ENCODE data around the gene ERICH4. TPM values are rescaled to one million over a fixed set of nuclear protein-coding genes. Genes with fewer than 3 reads are reported as not detected.
A peak's percentile ranks its signal among the peaks of the same experiment; 100 is the strongest.
"Not testable (repeated sequence)": the region's sequence is repeated elsewhere in the genome, so short reads cannot be mapped to it uniquely, and the experiment has no call there.

ERICH4 gene
- total RNA-seq, 2 experiments from 2014 or later: not detected

DNA sequence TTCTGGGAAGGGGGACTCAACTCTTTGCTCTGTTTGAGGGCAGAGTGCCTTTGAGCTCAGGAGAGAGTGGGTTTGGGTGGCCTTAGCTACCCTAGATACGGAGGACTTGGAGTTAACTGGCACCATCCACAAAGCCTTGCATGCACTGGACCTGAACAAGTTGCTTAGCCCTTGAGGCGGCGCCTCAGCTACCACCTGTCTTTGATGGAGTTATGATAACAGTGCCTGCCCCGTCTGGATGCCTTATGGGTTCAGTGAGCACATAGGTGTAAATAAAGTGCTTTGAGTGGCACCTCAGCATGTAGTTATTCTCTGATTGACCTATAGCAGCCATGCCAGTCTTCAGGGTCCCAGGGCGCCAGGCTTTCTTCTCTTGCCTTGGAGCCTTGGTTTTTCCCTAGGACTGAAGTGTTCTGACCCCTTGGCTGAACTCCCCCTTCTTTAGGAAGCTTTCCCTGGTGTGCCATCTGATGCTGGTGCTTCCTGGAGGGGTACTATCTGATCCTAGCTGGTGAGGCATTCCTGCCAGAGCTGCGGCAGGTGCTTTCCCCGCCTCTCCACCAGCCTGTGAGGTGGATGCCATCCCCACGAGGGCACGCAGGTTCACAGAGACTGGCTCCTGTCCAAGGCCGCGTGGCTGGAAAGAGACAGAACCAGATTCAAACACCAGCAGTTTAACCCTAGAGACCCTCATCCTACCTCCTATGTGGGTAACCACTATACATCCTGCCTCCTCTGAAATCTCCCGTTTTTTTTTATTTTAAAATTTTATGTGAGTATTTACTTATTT is 39.6 kb upstream of the ERICH4 start:
- ChIA-PET POLR2A (no interaction called here), CTCF (interaction anchor here (0.8 to 1.6 kb wide), 2 partner anchors 228 to 350 kb away, joined by 3 to 6 read pairs; no protein-coding TSS in a partner anchor)
- no peak for ATAC-seq
- H3K4me1 Mint-ChIP-seq: peaks cover 20% of the 10 kb centered on the region
- H3K27ac Mint-ChIP-seq: no peak overlapping the region
- DNase-seq: no peak
- H3K9me3 Mint-ChIP-seq (ENCODE audit: low read depth): no peaks in the 10 kb centered on the region
- intact Hi-C loops (cut with DNase I, micrococcal nuclease): no loop called here
- H3K27me3 Mint-ChIP-seq: no peaks in the 10 kb centered on the region
- H3K36me3 Mint-ChIP-seq (ENCODE audit: low read depth): no peaks in the 10 kb centered on the region
- no peak overlapping the region for H3K4me3 Mint-ChIP-seq

- ATAC-seq (no peak), DNase-seq (no peak)
- H3K27me3 Mint-ChIP-seq: no peaks in the 10 kb centered on the region
- peaks cover 1% of the 10 kb centered on the region for H3K36me3 Mint-ChIP-seq (ENCODE audit: low read depth)
- intact Hi-C loops (cut with DNase I, micrococcal nuclease): no loop called here
- H3K4me3 Mint-ChIP-seq: no peak overlapping the region
- ChIA-PET CTCF (interaction anchor here (1.1 kb wide), 1 partner anchor 23 kb away, joined by 6 read pairs; no protein-coding TSS in a partner anchor), POLR2A (interaction anchor here (0.6 kb wide), 1 partner anchor 781 kb away, joined by 3 read pairs; no protein-coding TSS in a partner anchor)
- H3K4me1 Mint-ChIP-seq: peaks cover 15% of the 10 kb centered on the region
- H3K27ac Mint-ChIP-seq: no peak overlapping the region
- no peaks in the 10 kb centered on the region for H3K9me3 Mint-ChIP-seq (ENCODE audit: low read depth)
Observed at GRCh38 chr19:41405776-41406175, 37.2 kb upstream of the ERICH4 start.

GRCh38 chr19:41407271-41407670 is 35.7 kb upstream of the ERICH4 start:
- ChIA-PET CTCF (no interaction called here), POLR2A (no interaction called here)
- Mint-ChIP-seq H3K9me3 (ENCODE audit: low read depth) (no peaks in the 10 kb centered on the region), H3K4me3 (no peak overlapping the region), H3K4me1 (peaks cover 12% of the 10 kb centered on the region), H3K27ac (no peak overlapping the region), H3K27me3 (no peaks in the 10 kb centered on the region), H3K36me3 (ENCODE audit: low read depth) (peaks cover 1% of the 10 kb centered on the region)
- intact Hi-C loops (cut with DNase I, micrococcal nuclease): no loop called here
- DNase-seq: no peak
- no peak for ATAC-seq

GRCh38 chr19:41408256-41408655 is 34.7 kb upstream of the ERICH4 start:
- intact Hi-C loops (cut with DNase I, micrococcal nuclease): no loop called here
- H3K36me3 Mint-ChIP-seq (ENCODE audit: low read depth): peaks cover 1% of the 10 kb centered on the region
- ATAC-seq: no peak
- DNase-seq: no peak
- no peaks in the 10 kb centered on the region for H3K9me3 Mint-ChIP-seq (ENCODE audit: low read depth)
- ChIA-PET CTCF (interaction anchor here (2.1 kb wide), 1 partner anchor 42 kb away, joined by 5 read pairs; no protein-coding TSS in a partner anchor), POLR2A (interaction anchor here (0.6 kb wide), 1 partner anchor 158 kb away, joined by 3 read pairs; no protein-coding TSS in a partner anchor)
- no peak overlapping the region for H3K27ac Mint-ChIP-seq
- no peak overlapping the region for H3K4me3 Mint-ChIP-seq
- H3K4me1 Mint-ChIP-seq: peaks cover 12% of the 10 kb centered on the region
- H3K27me3 Mint-ChIP-seq: no peaks in the 10 kb centered on the region

DNA sequence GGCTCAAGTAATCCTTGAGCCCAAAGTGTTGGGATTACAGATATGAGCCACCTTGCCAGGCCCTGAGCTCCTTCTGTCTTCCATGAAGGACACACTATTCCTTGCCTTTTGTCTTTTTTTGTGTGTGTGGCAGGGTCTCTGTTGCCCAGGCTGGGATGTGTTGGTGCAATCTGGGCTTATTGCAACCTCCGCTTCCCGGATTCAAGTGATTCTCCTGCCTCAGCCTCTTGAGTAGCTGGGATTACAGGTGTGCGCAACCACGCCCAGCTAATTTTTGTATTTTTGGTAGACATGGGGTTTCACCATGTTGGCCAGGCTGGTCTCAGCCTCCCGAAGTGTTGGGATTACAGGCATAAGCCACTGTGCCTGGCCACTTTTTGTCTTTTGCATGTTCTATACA is 34.1 kb upstream of the ERICH4 start:
- DNase-seq; H3K4me1 Mint-ChIP-seq; H3K9me3 Mint-ChIP-seq (ENCODE audit: low read depth); H3K27ac Mint-ChIP-seq; H3K4me3 Mint-ChIP-seq; intact Hi-C loops (cut with DNase I, micrococcal nuclease); H3K36me3 Mint-ChIP-seq (ENCODE audit: low read depth); ATAC-seq; H3K27me3 Mint-ChIP-seq; POLR2A ChIA-PET: not testable (repeated sequence)
- CTCF ChIA-PET: interaction anchor here (2.1 kb wide), 1 partner anchor 41 kb away, joined by 5 read pairs; no protein-coding TSS in a partner anchor

DNA sequence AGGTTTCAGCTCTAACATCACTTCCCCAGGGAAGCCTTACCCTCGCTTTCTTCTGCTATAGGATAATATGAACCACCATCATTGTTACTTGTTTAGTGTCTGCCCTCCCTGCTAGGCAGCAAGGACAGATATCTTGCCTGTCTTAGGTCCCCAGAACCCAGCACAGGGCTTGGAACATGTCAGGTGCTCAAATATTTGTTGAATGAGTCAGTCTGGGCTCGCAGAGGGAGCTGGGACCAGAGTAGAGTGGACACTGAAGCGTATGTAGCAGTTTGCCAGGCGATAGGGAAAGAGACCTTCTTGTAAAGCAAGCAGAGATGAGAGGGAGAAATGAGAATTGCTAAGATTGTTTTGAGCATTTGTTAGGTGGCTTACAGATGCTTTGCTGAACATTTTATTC is 33.7 kb upstream of the ERICH4 start:
- no peak overlapping the region for H3K4me3 Mint-ChIP-seq
- CTCF ChIA-PET: interaction anchor here (2.1 kb wide), 1 partner anchor 40 kb away, joined by 5 read pairs; no protein-coding TSS in a partner anchor
- DNase-seq (no peak), ATAC-seq (no peak)
- H3K36me3 Mint-ChIP-seq (ENCODE audit: low read depth): peaks cover 7% of the 10 kb centered on the region
- H3K4me1 Mint-ChIP-seq: peaks cover 8% of the 10 kb centered on the region
- no peaks in the 10 kb centered on the region for H3K27me3 Mint-ChIP-seq
- H3K9me3 Mint-ChIP-seq (ENCODE audit: low read depth): no peaks in the 10 kb centered on the region
- POLR2A ChIA-PET: no interaction called here
- intact Hi-C loops (cut with DNase I, micrococcal nuclease): no loop called here
- peak overlapping the region; percentile 40 for H3K27ac Mint-ChIP-seq

DNA sequence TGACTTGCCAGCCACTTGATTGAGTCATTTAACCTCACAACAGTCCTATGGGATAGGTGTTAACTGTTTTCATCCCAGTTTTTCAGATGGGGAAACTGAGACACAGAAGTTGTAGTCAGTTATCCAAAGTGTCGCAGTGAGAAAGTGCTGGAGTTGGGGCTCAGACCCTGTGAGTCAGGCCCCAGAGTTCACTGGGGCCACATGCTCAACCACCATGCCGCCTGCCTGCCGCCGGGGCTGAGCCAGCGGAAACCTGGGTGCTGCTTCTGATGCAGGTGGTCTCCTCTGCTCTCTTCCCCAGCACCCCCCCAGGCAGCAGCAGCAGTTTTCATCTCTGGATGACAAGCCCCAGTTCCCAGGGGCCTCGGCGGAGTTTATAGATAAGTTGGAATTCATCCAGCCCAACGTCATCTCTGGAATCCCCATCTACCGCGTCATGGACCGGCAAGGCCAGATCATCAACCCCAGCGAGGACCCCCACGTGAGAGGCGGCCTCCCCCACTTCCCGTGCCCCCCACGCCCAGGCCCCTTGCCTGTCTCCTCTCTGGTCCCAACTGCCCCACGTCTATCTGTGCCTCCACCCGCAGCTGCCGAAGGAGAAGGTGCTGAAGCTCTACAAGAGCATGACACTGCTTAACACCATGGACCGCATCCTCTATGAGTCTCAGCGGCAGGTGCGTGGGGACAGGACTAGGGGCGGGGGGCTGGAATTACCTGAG is 32.5 kb upstream of the ERICH4 start:
- ChIA-PET POLR2A (no interaction called here), CTCF (interaction anchor here (0.5 to 0.8 kb wide), 2 partner anchors 29 to 236 kb away, joined by 3 to 6 read pairs; partner anchors contain the start of gene DMAC2)
- Mint-ChIP-seq H3K9me3 (ENCODE audit: low read depth) (no peaks in the 10 kb centered on the region), H3K4me1 (peaks cover 8% of the 10 kb centered on the region), H3K27me3 (no peaks in the 10 kb centered on the region), H3K27ac (no peak overlapping the region), H3K36me3 (ENCODE audit: low read depth) (peaks cover 12% of the 10 kb centered on the region), H3K4me3 (no peak overlapping the region)
- intact Hi-C loops (cut with DNase I, micrococcal nuclease): no loop called here
- no peak for DNase-seq
- ATAC-seq: no peak

DNA sequence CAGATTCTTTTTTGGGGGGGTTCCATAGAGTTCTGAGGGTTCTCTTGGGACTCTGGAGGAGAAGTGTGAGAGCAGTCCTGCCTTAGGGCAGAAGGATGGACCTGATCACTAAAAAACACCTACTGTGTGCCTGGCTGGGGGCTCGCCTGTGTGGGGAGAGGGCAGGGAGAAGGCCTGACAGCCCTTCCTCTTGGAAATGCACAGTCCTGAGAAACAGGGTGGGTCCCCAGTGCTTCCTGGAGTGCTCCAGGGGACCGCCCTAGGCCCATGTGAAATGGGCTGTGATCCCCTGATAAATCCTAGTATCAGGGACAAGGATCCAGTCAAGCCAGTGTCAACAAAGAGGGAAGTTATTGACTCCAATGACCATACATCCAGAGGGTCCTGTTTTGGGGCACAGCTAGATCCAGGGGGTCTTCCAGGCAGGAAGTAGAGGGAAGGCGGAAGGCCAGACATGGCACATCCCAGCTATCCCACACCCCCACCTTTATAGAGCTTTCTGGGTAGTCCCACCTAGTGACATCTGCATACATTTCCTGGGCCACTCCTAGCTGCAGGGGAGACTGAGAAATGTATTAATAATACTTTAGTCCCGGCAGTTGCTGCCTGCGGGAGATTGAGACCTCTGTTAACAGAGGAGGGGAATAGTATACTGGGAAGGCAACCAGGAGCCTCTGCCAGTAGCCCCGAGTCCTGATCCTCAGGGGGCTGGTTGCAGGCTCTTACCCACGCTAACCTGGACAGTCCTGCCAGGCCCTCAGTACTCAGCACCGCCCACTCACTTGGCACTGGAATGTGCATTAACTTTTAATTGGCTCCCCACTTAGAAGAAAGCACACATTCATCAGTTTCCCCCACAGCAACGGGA is 31.6 kb upstream of the ERICH4 start:
- ChIA-PET POLR2A (interaction anchor here (0.6 kb wide), 1 partner anchor 13 kb away, joined by 5 read pairs; no protein-coding TSS in a partner anchor), CTCF (interaction anchor here (0.5 kb wide), 1 partner anchor 235 kb away, joined by 6 read pairs; no protein-coding TSS in a partner anchor)
- Mint-ChIP-seq H3K36me3 (ENCODE audit: low read depth) (peaks cover 12% of the 10 kb centered on the region), H3K27ac (no peak overlapping the region), H3K4me3 (no peak overlapping the region), H3K27me3 (no peaks in the 10 kb centered on the region), H3K4me1 (peaks cover 8% of the 10 kb centered on the region), H3K9me3 (ENCODE audit: low read depth) (no peaks in the 10 kb centered on the region)
- DNase-seq (no peak), ATAC-seq (no peak)
- intact Hi-C loops (cut with DNase I, micrococcal nuclease): no loop called here

- ChIA-PET POLR2A (interaction anchor here (0.6 kb wide), 1 partner anchor 13 kb away, joined by 5 read pairs; no protein-coding TSS in a partner anchor), CTCF (no interaction called here)
- Mint-ChIP-seq H3K4me1 (peaks cover 8% of the 10 kb centered on the region), H3K4me3 (no peak overlapping the region), H3K27me3 (no peaks in the 10 kb centered on the region), H3K36me3 (ENCODE audit: low read depth) (peaks cover 14% of the 10 kb centered on the region), H3K27ac (no peak overlapping the region), H3K9me3 (ENCODE audit: low read depth) (no peaks in the 10 kb centered on the region)
- DNase-seq: no peak
- intact Hi-C loops (cut with DNase I, micrococcal nuclease): no loop called here
- no peak for ATAC-seq
Observed at GRCh38 chr19:41411968-41412265, 31.0 kb upstream of the ERICH4 start.

DNA sequence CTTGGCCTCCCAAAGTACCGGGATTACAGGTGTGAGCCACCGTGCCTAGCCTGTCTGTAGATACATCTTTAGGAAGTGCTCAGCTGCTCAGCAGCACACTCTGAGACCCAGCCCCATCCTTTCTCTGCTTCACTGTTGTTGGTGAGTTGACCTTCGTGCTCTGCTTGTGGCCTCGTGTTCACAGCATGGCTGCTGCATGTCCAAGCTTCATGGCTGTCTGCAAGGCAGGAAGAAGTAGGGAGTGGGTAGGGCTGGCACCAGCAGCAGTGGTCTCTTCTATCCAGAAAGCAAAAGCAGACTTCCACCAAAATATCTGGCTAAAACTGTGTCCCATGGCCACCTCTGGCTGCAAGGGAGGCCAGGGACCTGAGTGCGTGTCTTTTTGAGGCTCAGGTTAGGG is 30.0 kb upstream of the ERICH4 start:
- intact Hi-C loops (cut with DNase I, micrococcal nuclease): no loop called here
- CTCF ChIA-PET: no interaction called here
- no peak overlapping the region for H3K4me3 Mint-ChIP-seq
- no peak for ATAC-seq
- DNase-seq: no peak
- no peak overlapping the region for H3K27ac Mint-ChIP-seq
- peaks cover 16% of the 10 kb centered on the region for H3K36me3 Mint-ChIP-seq (ENCODE audit: low read depth)
- H3K9me3 Mint-ChIP-seq (ENCODE audit: low read depth): no peaks in the 10 kb centered on the region
- H3K4me1 Mint-ChIP-seq: peaks cover 8% of the 10 kb centered on the region
- POLR2A ChIA-PET: interaction anchor here (1.0 kb wide), 1 partner anchor 58 kb away, joined by 3 read pairs; no protein-coding TSS in a partner anchor
- no peaks in the 10 kb centered on the region for H3K27me3 Mint-ChIP-seq

DNA sequence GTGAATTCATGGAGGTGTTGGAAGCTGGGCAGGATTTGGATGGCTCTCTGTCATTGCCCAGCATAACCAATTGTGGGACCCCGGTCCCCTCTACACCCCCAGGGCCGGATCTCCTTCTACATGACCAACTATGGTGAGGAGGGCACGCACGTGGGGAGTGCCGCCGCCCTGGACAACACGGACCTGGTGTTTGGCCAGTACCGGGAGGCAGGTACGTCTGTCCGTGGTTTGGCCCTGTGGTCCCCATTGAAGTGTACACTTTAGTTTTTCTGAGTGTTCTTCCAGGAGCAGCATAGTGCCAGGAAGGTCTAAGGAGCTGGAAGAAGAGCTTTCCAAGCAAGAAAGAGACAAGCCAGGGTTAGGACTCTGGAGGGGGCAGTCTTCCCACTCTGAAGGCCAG is 29.0 kb upstream of the ERICH4 start:
- peaks cover 16% of the 10 kb centered on the region for H3K36me3 Mint-ChIP-seq (ENCODE audit: low read depth)
- no peak for ATAC-seq
- intact Hi-C loops (cut with DNase I, micrococcal nuclease): no loop called here
- CTCF ChIA-PET: no interaction called here
- H3K4me3 Mint-ChIP-seq: no peak overlapping the region
- H3K27ac Mint-ChIP-seq: no peak overlapping the region
- DNase-seq: no peak
- H3K9me3 Mint-ChIP-seq (ENCODE audit: low read depth): no peaks in the 10 kb centered on the region
- POLR2A ChIA-PET: no interaction called here
- no peaks in the 10 kb centered on the region for H3K27me3 Mint-ChIP-seq
- peaks cover 8% of the 10 kb centered on the region for H3K4me1 Mint-ChIP-seq
